Stimulated activated CD4-positive, alpha-beta T cell treated with anti-CD3 and anti-CD28 coated beads, TNF-alpha, amount 100 ng/mL, for 48 hours (primary cell): Measurements from ENCODE around the gene COX5B.
"Not testable (repeated sequence)": the region's sequence is repeated elsewhere in the genome, so short reads cannot be mapped to it uniquely, and the experiment has no call there.

Experiments used
- DNase-seq, 3 donors: peaks; one replicate each; pipeline ENCODE4 v3.0.0-alpha.2; 2020; ENCODE audit warnings: low read depth in 3 of 3

The COX5B gene, protein sequence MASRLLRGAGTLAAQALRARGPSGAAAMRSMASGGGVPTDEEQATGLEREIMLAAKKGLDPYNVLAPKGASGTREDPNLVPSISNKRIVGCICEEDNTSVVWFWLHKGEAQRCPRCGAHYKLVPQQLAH

DNA sequence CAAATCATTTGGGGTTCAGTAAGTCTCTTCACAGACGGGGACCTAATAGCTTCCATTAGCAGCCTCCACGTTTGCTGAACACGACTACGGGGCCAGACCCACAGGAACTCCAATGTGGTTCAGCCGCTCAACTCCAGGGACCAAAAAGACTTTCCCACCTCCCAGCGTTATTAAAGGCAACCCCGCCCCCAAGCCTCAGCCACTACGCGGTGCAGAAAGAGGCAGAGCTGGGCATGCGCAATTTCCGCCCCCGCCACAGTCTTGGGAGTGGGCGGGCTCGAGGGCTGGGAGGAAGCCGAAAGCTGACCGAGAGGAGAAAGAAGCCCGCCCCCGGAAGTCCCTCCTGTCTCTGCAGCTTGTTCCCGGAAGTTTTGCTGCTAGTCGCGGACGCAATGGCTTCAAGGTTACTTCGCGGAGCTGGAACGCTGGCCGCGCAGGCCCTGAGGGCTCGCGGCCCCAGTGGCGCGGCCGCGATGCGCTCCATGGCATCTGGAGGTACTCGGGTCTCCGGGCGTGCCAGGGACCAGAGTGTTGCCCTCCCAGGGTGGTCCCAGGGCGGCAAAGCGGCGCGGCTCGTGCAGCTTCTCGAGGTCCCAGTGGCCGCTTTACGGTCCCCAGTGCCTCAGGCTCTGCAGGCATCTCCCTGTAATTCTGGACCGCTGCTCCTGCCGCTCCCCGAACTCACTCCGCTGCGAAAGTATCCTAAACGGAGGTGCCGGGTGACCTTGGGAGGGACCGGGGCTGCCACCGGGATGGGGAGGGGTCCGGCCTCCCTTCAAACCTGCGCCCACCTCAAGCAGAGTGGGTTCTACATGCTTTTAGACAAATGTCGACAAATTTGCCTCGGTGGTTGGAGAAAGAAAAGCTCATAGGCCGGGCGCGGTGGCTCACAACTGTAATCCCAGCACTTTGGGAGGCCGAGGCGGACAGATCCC is at the start of gene COX5B:
Gene COX5B (plus strand): TSS at position 368 of the 935 bp plus-strand sequence. CDS start 25 bp downstream, at position 393.
- DNase-seq: peak; percentile 98 to 99 (median 98)

- DNase-seq: not testable (repeated sequence)
These were observed 49.7 kb upstream of the COX5B start for GRCh38 chr2:97596180-97596579.

DNA sequence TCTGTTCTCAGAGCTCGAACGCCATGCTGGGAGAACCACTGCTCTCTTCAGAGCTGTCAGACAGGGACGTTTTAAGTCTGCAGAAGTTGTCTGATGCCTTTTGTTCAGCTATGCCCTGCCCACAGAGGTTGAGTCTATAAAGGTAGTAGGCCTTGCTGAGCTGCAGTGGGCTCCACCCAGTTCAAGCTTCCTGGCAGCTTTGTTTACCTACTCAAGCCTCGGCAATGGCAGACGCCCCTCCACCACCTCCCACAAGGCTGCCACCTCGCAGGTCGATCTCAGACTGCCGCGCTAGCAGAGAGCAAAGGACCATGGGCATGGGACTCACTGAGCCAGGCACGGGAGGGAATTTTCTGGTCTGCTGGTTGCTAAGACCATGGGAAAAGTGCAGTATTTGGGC is 44.3 kb upstream of the COX5B start:
- not testable (repeated sequence) for DNase-seq

GRCh38 chr2:97605109-97605508 is 40.8 kb upstream of the COX5B start:
- DNase-seq: not testable (repeated sequence)

DNA sequence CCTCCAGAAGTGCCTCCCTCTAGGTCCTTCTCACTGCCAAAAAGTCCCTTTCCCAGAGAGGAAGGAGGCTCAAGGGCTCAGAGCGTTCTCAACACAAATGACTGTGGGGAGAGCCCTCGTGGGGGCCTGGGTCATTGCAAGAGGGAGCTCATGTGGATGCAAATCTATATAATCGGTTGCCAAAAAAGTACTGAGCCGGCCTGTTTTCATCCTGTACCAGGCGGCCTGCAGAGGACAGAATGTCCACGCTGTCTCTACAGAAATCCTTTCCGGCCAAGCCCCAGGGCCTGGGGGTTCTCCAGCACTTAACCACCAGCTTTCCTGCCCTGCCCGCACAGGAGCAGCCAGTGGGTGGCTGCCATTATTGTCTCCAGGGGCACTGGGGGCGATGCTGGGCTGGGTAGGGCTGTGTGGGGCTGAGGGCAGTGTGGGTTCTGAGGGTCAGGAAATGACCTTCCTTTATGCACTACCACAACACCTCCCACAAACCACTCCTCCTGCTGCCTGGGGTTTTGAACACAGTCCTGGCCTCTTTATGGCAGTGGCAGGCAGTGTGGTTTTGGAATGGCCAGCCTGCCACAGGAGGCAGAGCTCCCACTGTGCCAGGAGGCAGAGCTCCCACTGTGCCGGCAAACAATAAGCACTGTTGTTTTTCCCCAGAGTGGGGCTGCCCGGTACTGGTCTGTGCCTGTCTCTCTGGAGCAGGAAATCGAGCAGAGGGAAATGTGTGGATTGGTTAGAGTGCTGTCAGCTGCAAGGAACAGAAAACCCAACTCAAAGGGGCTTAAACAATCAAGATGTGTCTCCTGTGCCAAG is 40.1 kb upstream of the COX5B start:
- not testable (repeated sequence) for DNase-seq

GRCh38 chr2:97608745-97609144 is 37.1 kb upstream of the COX5B start:
- DNase-seq: not testable (repeated sequence)

DNA sequence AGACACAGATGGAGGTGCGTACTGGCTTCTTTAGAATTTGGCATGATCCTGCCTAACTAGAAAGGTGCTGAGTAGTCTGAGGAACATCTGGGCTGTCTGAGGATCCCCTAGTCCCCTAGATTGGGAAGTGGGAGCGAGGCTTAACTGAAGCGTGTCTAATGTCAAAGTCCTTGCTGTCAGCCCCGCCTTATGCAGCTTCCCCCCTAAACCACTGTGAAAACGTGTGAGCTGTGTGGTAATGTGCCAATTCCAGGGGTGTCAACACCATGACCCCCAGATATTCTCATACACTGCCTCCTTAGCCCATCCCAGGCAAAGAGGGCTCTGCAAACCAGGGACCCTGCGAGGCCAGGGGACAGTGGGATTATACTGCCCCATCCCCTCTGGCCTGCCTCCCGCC is 34.0 kb upstream of the COX5B start:
- not testable (repeated sequence) for DNase-seq

GRCh38 chr2:97615746-97616145 is 30.1 kb upstream of the COX5B start:
- not testable (repeated sequence) for DNase-seq

- no peak for DNase-seq
These were observed 28.0 kb upstream of the COX5B start for GRCh38 chr2:97617911-97618310.

DNA sequence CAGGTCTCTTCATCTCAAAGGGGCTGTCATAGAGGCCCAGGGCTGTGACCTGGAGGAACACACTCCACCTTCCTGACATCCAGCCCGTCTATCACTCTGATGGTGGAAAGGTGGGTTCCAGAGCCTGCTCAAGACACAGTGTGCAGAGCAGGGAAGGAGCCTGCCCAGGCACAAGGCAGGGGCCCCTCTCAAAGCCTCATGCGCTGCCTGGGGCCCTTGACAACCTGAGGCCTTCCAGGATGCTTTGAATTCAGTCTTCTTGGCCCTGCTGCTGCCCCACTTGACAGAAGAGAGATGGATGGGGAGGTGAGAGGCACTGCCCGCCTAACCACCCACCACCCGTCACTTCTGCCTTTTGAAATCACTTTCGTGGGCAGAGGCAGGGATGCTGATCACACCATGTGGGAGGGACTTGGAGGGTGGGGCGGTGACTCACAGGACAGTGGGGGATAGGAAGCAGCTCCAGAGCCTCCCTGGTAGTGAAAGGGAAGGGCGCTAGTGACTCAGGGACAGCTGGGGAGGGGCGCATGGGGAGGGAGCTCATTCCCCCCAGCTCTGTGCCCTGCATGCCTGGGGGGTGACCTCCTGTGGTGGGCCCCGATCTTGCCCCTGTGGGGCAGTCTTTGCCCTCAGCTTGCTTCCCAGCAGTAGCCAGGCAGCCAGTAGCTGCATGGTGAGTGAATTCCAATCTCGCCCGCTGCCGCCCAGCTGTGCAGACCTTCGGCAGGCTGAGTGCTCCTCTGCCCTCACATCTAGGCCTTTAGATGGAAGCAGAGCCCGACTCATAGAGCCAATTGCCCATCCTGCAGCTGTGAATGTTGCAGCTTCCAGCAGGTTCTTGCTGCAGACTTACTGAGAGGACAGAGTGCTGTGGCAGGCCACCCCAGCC is 26.7 kb upstream of the COX5B start:
- DNase-seq: not testable (repeated sequence)

DNA sequence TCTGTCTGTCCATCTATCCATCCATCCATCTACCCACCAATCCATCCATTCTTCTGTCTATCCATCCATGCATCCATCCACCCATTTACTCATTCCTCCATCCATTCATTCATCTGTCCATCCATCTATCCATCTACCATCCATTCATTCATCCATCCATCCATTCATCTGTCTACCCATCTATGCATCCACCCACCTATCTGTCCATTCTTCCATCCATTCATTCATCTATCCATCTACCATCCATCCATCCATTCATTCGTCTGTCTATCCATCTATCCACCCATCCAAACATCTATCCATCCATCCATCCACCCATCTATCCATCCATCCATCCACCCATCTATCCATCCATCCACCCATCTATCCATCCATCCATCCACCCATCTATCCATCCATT is 25.4 kb upstream of the COX5B start:
- not testable (repeated sequence) for DNase-seq

DNA sequence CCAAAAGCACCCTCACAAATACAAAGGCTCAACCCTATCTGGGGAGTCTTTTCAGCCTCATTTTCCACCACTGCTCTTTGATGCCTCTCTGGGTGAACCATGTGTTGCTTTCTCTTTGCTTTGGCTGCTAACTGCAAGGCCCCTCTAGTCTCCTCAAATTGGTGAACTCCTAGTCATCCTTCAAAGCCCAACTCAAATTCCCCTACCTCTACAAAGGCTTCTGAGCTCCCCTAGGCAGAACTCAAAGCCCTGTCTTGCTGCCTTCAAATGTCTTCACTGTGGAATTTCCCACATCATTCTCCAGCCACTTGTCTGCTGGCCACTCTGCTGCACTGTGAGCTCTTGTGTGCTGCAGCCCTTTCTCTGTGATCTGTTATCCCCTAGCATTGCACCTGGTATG is 22.9 kb upstream of the COX5B start:
- DNase-seq: not testable (repeated sequence)

- DNase-seq: not testable (repeated sequence)
These were observed 20.4 kb upstream of the COX5B start for GRCh38 chr2:97625354-97626048.

DNA sequence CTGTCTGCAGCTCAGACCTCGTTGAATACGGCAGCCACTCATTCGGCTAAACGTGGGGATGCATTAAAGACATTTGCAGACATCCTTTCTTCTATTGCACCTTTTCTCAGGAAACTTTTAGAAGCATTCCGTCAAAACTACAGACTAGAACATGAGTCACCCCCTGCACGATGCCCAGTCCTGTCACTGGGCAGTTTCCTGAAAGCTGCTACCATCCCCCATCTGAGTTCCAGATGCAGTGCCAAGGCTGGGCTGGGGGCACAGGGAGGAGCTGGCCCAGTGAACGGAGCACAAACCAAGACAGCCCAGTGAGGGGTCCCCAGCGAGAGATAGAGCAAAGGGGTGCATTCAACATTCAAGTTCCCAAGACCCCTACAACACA is 19.8 kb upstream of the COX5B start:
- not testable (repeated sequence) for DNase-seq

DNA sequence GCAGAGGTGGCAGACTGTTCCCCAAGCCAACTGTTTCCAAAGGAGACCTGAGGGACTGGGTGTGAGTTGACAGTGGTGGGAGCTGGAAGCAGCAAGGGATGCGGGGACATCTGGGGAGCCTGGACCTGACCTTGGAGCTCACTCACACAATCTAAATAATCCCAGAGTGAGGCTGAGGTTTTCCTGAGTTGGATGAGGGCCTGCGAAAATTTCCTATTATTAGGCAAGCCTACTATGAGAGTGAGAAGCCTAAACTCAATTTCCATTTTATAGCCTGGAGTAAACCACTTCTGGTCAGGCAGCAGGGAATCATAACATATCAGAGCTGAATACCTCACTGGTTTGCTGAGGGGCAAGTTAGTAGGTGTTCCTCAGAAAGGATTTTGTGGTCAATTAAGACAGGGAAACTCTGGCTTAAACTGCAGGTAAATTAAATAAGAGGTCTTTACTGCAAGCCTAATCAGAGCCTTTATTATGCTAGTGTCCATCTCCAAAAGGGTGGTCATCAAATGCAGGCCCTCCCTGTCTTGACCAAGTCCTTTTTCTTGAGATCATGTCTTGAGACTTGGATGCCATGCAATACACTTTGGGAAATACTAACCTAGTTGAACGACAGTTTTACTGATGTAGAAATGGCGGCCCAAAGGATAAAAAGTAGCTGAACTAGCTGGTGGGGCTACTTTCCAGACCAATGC is 1.7 kb upstream of the COX5B start:
- DNase-seq: no peak

DNA sequence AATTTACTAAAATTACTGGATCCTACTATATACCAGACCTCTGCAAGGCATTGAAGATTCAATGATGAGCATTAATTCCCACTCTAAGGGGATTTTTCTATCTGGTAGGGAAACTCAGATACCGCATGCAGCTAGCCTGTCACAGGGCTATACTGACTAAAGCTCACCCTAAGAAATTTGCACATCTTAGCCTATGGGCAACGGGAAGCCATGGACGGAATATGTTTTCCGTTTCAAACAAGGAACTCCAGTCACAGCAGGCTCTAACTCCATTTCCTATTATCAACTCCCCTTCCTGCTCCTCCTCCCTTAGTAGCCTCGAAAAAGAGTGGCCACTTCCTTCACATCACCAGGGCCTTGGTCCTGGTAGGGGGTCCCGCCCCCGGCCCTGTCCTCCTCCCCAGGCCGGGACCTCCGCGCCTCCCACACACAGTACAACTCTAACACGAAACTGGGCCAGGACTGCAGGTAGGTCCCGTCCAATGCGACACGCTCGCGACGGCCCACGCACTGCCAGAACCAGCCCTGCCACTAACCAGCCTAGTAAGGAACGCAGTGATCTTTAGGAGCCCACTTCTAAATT is 659 bp upstream of the COX5B start:
- no peak for DNase-seq

DNA sequence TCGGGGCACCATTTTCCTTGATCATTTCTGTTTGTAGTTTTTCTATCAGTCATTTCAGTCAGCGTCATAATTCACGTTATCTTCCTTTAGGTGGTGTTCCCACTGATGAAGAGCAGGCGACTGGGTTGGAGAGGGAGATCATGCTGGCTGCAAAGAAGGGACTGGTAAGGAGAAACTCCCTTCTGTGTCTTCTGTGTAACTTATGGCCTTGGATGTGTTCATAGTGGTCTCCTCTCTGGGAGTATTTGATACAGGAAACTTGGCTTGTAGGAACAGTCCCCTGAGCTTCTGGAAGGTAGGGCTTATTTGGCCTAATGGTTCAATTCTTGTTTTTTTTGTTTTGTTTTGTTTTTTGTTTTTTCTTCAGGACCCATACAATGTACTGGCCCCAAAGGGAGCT is 1.1 kb downstream of the COX5B start:
- DNase-seq: no peak

DNA sequence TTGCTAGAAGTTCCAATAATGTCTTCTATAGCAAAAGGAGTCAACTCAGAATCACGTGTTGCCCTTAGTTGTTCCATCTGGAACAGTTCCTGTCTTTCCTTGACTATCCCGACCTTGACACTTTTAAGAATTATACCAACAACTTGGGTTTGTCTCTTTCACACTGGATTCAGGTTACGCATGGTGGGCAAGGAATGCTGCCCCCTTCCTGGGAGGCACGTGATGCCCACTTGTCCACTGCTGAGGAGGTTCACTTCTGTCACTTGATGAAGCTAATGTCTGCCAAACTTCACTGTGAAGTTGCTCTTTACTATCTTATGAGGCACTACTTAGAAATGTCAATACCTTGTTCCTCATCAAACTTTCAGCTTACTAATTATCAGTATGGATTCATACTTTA is 5.3 kb downstream of the COX5B start:
- DNase-seq: no peak

DNA sequence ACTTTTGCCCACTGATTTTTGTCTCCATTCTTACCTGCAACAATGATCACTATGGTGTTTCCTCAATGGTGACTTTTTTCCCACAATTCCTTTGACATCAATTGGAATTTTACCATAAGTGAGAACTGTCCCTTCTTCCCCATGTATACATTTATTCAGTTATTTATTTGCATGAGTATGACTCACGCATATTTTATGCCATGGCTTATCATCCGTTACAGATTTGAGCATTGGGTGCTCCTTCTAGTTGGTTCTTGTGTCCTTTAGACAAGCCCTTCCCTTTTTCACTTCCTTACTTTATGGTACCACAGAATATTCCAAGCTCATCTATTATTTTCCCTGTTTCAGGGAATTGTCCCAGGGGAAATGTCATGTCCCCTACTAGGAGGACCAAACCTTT is 7.6 kb downstream of the COX5B start:
- no peak for DNase-seq

DNA sequence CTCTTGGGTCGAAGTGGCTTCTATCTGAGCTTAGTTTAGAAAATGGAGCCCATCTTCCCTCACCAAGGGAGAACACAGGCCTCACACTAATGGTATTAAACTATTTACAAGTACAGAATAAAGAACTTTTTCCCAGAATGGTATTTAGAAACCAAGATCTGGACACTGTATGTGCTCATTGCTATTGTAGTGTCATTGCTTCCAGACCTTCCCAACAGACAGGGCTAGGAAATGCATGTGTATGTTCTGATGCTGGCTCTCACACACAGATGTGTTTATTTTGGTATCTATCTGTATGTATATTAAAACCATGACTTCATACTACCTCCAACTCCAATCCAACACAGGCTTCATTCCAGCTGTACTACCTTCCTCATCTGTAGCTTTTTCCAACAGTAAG is 8.0 kb downstream of the COX5B start:
- no peak for DNase-seq
